Loucy (cell line): ENCODE data around the gene GTPBP6.

Source experiments
- EZH2phosphoT487 ChIP-seq: fragments of 200-600 bp; IDR thresholded peaks from 2 replicates; pipeline ENCODE4 v1.6.1; 2018; ENCODE audit warnings: antibody characterized with exemption, mild to moderate bottlenecking, moderate library complexity, borderline replicate concordance
- TF ChIP-seq, protein P1 (sequence below): fragments of 200-600 bp; sonication (generic); conservative IDR thresholded peaks from 2 replicates; pipeline ENCODE4 v1.5.1; 2014; ENCODE audit warnings: mild to moderate bottlenecking, antibody characterized with exemption, low read length

GRCh38 chrX:295136-295535 is 23.5 kb downstream of the GTPBP6 start:
- TF ChIP-seq, protein P1, sequence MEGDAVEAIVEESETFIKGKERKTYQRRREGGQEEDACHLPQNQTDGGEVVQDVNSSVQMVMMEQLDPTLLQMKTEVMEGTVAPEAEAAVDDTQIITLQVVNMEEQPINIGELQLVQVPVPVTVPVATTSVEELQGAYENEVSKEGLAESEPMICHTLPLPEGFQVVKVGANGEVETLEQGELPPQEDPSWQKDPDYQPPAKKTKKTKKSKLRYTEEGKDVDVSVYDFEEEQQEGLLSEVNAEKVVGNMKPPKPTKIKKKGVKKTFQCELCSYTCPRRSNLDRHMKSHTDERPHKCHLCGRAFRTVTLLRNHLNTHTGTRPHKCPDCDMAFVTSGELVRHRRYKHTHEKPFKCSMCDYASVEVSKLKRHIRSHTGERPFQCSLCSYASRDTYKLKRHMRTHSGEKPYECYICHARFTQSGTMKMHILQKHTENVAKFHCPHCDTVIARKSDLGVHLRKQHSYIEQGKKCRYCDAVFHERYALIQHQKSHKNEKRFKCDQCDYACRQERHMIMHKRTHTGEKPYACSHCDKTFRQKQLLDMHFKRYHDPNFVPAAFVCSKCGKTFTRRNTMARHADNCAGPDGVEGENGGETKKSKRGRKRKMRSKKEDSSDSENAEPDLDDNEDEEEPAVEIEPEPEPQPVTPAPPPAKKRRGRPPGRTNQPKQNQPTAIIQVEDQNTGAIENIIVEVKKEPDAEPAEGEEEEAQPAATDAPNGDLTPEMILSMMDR, result no peak
- no peak for TF ChIP-seq EZH2phosphoT487
